Inflammatory macrophage treated with lipopolysaccharide for 4 hours (primary cell): ENCODE results near the gene FARP1.

Experiments
- DNase-seq: peaks from one replicate; pipeline ENCODE4 v3.0.0-alpha.2; 2020

FARP1 gene

DNA sequence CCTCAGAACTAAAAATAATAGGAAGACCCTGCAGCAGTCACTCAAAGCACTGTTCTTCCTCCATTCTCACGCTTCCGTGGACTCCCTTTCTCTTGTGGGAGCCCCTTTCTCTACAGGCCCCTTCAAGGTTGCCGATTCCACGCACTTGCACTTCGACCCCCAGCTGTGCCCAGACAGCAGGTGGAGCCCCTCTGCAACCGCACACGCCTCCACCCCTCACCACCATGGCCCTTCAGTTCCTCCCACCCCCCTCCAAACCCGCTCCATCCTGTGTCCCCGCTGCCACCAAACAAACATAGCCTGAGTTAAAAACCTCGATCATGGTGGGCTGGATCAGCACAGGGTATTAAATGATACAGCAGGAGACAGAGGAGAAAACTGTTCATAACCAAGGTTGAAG lies 331.4 kb downstream of the FARP1 start:
- DNase-seq = no peak

- DNase-seq = no peak
Measured at GRCh38 chr13:98474761-98475160, 331.9 kb downstream of the FARP1 start.

GRCh38 chr13:98475522-98475921 lies 332.6 kb downstream of the FARP1 start:
- DNase-seq = peak; percentile 72

- DNase-seq = no peak
Measured at GRCh38 chr13:98476106-98476505, 333.2 kb downstream of the FARP1 start.

GRCh38 chr13:98476538-98476966 lies 333.7 kb downstream of the FARP1 start:
- DNase-seq = peak; percentile 85

DNA sequence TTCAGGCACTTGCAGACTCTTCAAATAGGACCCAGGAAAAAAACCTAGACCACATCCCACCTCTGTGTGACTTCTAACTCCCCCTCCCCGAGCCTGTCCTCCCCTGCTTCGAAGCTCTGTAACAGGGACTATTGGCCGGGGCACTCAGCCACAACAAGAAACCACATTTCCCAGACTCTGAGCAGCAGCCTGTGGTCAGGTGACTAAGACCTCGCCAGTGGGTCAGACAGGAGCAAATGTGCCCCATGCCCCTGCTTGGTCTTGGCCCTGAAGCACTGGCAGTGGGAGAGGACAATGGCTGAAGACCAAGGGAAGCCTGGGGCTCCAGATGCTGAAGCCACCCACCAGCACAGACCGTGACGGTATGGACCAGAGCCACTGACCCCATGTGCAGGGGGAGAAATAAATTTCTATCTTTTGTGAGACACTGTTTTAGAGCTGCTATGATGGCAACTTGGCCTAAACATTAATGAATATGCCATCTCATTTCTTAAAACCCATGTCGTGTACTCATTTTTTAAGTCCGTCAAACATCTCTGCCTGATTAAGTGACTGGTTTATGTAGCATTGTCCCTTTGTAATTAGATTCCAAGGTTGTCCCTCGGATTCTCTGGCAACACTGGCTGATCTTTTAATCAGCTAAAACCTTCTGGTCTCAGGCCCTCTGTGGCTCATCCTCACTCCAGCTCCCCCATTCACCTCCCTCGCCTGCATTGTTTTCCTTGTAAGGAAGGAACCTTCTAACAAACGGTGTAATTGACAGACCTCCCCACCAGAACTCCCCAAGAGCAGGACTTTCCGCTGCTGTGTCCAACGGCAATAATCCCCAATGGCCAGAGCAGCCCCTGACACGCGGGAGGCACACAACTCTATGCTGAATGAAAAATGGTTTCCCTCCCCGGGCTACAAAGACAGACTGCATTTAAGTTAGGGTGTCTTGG lies 335.6 kb downstream of the FARP1 start:
- DNase-seq = no peak

DNA sequence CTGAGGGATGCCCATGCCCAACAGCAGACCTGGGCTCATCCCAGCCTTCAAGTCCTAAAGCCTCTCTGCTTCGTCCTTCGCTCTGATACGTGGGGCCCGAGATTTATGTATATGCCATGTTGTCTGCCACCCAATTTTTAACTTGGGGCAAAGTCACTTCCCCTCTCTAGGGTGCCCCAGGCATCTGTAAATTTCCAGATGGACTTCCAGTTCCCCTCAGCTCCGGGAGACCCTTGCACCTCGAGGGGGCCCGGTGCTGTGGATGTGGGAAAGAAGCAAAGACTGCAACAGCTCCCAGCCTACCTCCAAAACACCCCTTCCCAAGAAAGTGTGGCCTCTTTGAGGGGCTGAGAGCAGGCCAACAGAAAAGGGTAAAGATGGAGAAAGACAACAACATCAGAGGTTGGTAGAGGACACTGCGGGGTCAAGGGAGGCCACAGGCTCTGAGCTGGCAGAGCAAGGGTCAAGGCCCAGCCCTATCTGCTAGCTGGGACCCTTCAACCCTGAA lies 336.7 kb downstream of the FARP1 start:
- no peak for DNase-seq

DNA sequence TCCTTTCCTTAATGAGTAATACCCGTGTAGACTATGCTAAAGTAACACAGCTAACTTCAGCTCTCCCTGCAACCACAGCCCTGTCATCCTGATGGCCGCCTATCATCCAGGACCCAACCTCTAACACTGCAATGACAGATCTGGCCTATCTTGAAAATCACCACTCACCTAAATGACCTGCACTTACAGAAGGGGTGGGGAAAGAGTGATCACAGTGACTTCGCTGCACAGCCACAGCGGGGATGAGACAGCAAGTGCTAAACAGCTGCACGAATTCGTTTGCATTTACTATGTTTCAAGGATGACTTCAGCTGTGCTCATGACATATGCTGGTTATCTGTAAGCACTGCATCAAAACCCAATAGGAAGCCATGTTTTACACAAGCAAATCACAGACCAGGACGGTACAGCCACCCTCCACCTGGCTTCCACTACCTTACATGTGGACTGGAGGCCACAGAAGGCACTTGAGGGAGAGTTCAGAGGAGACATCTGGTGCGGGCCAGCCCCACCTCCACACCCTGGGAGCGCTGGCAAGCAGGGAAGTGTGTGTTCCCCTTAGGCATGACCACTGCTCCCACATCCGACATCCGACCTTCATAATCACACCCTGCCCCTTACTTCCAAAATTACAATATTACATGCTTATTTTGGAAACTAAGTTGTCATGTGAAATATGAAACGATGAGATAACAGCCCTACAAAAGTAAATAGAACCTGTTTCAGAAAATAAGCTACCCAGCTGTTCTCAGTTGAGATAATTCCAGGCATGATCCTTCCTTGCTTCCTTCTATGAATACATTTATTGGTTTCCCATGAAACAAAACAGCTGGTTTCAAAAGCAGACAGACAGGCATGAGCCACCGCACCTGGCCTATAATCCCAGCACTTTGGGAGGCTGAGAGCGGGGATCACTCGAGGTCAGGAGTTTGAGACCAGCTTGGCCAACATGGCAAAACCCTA lies 338.3 kb downstream of the FARP1 start:
- DNase-seq = peak; percentile 52

DNA sequence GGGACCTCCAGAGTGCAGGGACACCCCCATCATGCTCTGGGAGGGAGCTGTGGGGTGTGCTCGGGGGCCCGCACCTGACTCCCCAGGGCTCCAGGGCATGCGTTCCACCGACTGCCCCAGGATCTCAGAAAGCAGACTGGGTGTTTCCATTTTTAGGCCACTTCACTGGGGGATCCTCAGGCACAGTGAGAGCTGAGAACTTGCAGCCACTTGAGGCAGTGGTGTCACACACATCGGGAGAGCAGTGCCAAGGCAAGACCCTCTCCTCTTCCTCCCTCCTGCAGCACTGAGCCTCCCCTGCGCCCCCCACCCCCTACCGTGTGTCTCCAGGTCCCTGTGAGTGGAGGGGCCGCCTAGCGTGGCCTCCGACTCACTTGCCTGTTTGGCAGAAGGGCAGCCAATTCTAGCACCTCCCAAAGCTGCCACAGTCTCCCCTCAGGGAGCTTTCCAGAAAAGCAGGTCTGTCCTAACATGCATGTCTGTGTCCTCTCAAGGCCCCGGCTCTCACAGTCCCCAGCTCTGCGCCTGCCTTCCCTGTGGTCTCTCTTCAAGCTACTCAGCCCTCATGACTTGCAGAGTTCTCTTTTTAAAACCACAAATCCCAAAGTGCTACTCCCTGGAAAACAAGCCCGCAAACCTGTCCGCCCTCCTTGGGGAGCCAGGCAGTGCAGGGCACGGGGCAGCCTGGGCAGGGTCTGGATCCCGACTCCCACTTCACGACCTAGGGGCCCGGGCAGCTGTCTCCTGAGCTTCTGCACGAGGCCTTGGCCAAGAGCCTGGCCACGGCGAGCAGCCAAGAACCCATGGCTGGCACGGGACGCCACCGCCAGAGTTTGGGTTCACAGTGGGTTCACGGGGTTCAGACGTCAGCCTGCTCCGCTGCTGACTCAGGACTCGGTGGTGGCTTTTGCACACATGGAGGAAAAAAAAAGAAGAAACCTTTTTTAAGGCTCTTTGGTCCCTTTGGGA lies 339.9 kb downstream of the FARP1 start:
- DNase-seq = no peak

DNA sequence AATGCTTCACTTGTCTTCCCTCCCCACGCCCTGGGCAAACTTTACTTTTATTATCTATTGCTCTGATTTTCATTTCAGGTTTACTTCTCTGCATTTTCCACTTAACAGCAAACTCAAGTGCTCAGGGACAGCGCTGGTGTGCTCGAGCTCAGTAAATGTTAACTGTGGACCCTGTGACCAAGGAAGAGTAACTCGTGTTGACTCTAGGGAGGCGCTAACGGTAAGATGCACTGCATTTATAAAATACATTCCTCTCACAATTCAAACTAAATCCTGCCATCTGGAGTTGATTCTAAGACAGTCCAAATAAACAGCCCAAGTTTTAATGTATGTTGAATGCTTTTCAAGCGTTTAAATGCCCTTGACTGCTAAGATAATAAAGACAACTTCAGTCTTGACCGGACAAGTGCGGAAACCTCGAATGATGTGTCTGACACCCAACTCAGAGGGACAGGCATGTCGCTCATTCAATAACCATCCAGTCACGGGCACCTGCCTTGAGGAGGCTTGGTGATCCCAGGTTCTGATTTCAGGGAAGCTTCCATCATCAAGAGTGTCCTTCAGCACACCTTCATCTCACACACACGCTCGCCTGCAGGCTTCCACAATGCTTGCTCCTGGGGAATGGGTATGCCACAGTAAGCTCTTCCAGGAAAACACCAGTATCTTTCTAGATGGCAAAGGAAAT lies 340.9 kb downstream of the FARP1 start:
- DNase-seq = no peak

DNA sequence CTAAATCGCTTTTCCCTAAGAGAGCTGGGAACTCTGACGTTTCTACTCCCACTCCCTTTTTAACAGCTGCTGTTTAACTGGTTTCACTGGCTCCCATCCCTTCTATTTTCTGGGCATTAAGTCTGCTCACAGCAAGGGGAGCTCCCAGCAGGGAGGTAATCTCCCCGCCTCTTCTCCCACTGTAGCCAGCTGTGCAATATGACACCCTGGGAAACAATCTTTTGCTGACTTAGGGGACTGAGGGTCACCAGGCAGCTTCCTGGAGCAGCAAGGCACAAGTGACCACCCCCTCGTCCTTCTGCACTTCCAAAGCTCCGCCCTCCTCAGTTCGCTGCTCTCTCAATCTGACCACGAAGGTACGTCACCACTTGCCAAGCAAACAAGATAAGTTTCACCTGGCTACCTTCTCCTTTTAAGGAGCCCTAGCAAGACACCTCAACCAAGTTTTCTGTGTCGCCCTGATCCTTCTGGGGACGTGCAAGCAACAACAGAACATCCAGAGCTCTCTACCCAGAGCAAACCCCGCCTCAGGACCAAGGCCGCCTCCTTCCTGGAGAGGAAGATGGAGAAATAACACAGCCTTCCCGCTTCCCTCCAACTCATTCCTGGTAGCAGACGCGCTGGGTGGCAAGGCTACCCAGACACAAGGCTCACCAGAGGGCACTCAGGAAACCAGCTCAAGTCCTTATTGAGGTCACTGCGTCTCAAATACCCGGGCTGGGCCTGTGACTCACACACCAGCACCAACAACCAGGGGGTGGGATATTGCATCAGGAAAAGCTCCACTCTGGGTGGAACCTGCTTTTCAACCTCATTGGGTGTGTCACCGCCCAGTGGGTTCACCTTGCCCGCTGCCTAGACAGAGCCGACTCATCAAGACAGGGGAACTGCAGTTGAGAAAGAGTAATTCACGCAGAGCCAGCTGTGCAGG lies 341.7 kb downstream of the FARP1 start:
- DNase-seq = peak; percentile 96

GRCh38 chr13:98485561-98485960 lies 342.7 kb downstream of the FARP1 start:
- DNase-seq = no peak

- no peak for DNase-seq
Measured at GRCh38 chr13:98486412-98486811, 343.5 kb downstream of the FARP1 start.

- no peak for DNase-seq
Measured at GRCh38 chr13:98487016-98487415, 344.1 kb downstream of the FARP1 start.

- DNase-seq = no peak
Measured at GRCh38 chr13:98487522-98487921, 344.6 kb downstream of the FARP1 start.

- no peak for DNase-seq
Measured at GRCh38 chr13:98488736-98489135, 345.8 kb downstream of the FARP1 start.

GRCh38 chr13:98489446-98490194 lies 346.7 kb downstream of the FARP1 start:
- DNase-seq = no peak

DNA sequence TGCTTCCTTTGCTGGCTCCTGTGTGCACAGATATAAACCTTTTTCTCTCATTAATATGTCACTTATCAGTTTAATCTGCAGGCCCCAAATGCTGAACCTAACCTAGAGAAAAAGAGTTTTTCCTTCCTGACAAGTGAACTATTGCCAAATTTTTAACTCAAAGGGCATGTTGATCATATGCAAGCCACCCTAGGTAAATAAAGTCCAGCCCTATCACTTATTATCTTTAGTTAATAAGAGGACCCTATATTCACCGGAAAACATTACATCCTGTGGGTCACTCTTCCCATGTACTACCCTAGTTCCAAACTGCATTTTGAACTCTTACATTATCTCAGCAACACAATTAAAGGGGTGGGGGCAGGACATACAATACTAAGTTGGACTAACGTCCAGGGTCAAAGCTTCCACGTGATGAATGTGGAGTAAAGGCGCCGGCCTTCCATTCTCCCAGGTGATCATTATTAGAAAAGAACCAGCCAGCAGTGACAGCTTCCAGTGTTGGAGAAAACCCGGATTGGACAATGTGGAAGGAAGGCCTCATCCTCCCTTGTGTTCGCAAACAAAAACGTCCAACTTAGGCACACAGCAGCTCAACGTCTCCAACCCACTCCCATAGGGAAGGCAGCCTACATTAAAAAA lies 347.4 kb downstream of the FARP1 start:
- DNase-seq = no peak

- DNase-seq = no peak
Measured at GRCh38 chr13:98490866-98491265, 348.0 kb downstream of the FARP1 start.
